KMS-11 (cell line): ENCODE measurements around the gene TEX101.

Experiments
- H2AFZ ChIP-seq: fragments of 200-600 bp; sonication (generic); 2 replicates; pipeline ENCODE4 v1.6.1; 2016; ENCODE audit warnings: antibody characterized with exemption, mixed run types, low read depth
- H3K27ac ChIP-seq: fragments of 200-600 bp; sonication (generic); 2 replicates; pipeline ENCODE4 v1.6.1; 2016; ENCODE audit warnings: mild to moderate bottlenecking, mixed run types
- H3K27me3 ChIP-seq: fragments of 200-600 bp; sonication (generic); 2 replicates; pipeline ENCODE4 v1.6.1; 2017; ENCODE audit warnings: mild to moderate bottlenecking, low read depth, mixed run types, moderate library complexity; ENCODE audit not compliant: insufficient read depth
- H3K36me3 ChIP-seq: fragments of 200-600 bp; sonication (generic); 2 replicates; pipeline ENCODE4 v1.6.1; 2017; ENCODE audit warnings: mild to moderate bottlenecking, mixed run types; ENCODE audit not compliant: insufficient read depth
- H3K4me1 ChIP-seq: fragments of 200-600 bp; sonication (generic); 2 replicates; pipeline ENCODE4 v1.6.1; 2016; ENCODE audit warnings: mild to moderate bottlenecking, low read depth, mixed run types; ENCODE audit not compliant: poor library complexity, severe bottlenecking
- H3K4me2 ChIP-seq: fragments of 200-600 bp; sonication (generic); 2 replicates; pipeline ENCODE4 v1.7.0; 2016; ENCODE audit warnings: mild to moderate bottlenecking, mixed run types
- H3K4me3 ChIP-seq: fragments of 200-600 bp; sonication (generic); IDR thresholded peaks from 2 replicates; pipeline ENCODE4 v1.6.1; 2017; ENCODE audit warnings: low read depth, low read length, mixed read lengths; ENCODE audit not compliant: insufficient read depth
- H3K79me2 ChIP-seq: fragments of 200-600 bp; sonication (generic); 2 replicates; pipeline ENCODE4 v1.6.1; 2016; ENCODE audit warnings: low read depth, mixed run types; ENCODE audit not compliant: insufficient read depth
- H3K9ac ChIP-seq: fragments of 200-600 bp; sonication (generic); 2 replicates; pipeline ENCODE4 v1.6.1; 2016; ENCODE audit warnings: mild to moderate bottlenecking, mixed run types
- H4K20me1 ChIP-seq: fragments of 200-600 bp; sonication (generic); 2 replicates; pipeline ENCODE4 v1.6.1; 2016; ENCODE audit warnings: mild to moderate bottlenecking, mixed run types; ENCODE audit not compliant: insufficient read depth
- CTCF ChIP-seq: fragments of 200-600 bp; sonication (generic); conservative IDR thresholded peaks from 2 replicates; pipeline ENCODE4 v1.6.1; 2017; ENCODE audit warnings: low read depth, mild to moderate bottlenecking, antibody characterized with exemption, low read length, moderate library complexity, mixed read lengths

The TEX101 gene

DNA sequence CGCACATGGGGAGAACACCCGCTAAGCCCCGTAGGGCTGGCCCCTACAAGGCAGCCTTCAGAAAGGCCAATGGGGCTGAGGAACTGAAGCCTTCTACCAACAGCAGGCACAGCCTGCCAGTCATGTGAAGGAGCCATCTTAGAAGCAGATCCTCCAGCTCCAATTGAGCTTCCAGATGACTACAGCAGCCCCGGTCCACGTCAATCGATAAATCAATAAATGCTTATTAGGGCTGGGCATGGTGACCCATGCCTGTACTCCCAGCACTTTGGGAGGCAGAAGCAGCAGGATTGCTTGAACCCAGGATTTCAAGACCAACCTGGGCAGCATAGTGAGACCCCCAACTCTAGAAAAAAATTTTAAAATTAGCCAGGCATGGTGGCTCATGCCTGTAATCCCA, 23.0 kb downstream of the TEX101 start:
- Histone ChIP-seq H3K4me2 (no peak overlapping the region), H3K4me1 (no peaks in the 10 kb centered on the region), H3K27ac (no peak overlapping the region)

DNA sequence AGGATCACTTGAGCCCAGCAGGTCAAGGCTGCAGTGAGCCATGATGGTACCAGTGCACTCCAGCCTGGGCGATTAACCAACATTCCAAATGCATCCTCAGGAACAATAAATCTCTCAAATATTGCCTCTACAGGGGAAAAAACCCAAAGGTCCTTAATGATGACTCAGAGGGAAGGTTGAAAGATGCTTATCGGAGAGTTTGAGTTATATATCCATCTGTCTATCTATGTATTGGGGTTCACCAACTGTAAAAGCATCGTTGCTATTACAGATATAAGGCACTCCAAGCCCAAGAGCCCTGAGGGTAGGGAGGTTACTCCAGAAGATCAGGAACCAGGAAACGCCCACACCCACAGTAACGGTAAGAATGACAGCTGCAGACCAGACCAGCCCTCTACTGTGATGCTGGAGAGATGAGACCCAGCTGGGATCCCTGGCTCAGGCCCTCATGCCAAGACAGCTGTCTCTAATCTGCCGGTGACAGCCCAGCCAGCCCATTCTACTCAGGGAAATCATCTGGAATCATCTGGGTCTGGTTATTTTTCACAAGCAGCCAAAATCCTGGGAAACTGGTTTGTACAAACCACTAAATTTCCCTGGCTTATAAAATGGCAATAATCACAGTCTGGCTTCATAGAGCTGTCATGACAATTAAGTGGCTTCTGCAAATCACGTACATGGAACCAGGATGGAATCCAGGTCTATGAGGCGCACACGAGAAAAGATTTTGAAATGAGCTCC, 23.8 kb downstream of the TEX101 start:
- Histone ChIP-seq H3K36me3 (no peaks in the 10 kb centered on the region), H3K27ac (no peak overlapping the region), H3K4me1 (no peaks in the 10 kb centered on the region), H3K4me2 (no peak overlapping the region), H4K20me1 (no peaks in the 10 kb centered on the region), H3K27me3 (no peaks in the 10 kb centered on the region), H3K9ac (no peak overlapping the region), H3K79me2 (no peaks in the 10 kb centered on the region), H3K4me3 (no peak overlapping the region), H2AFZ (no peak overlapping the region)
- no peak for TF ChIP-seq CTCF

More for the DNA sequence above, 23.0 kb downstream of the TEX101 start:
- Histone ChIP-seq H3K4me3 (no peak overlapping the region), H3K36me3 (no peaks in the 10 kb centered on the region), H3K27me3 (no peaks in the 10 kb centered on the region), H2AFZ (no peak overlapping the region), H4K20me1 (no peaks in the 10 kb centered on the region), H3K9ac (no peak overlapping the region), H3K79me2 (no peaks in the 10 kb centered on the region)
- TF ChIP-seq CTCF: no peak

DNA sequence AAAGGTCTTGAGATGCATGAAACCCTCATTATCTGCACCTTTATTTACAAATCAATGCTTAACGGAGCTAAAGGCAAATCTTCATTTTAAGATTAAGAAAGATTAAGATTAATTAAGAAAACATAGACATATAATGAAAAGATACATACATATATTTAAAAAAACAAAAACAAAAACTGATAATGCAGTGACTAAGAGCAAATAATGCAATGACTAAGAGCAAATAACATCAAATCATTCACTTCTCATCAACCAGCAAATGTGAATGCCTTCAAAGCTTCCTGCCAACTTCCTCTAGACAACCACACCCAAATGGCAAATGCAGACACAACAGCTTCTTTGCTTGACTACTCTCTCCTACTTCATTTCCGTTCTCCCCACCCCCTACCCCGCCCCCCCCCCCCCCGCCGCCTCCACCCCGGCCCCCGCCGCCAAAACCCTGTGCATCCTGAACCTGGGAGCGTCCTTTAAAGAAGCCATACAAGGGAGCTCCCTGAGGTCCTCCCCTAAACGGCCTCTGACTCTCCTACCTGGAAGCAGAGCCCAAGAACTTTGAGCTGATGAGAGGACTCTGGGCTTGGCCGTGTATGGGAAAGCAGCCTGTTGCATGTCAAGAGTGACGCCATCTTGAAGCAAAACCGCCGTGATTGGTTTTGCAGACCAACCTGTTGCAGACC, 24.5 kb downstream of the TEX101 start:
- no peak overlapping the region for H3K27ac ChIP-seq
- H3K4me3 ChIP-seq: no peak overlapping the region
- no peaks in the 10 kb centered on the region for H3K36me3 ChIP-seq
- no peaks in the 10 kb centered on the region for H3K79me2 ChIP-seq
- no peaks in the 10 kb centered on the region for H4K20me1 ChIP-seq
- no peak overlapping the region for H3K9ac ChIP-seq
- H3K27me3 ChIP-seq: no peaks in the 10 kb centered on the region
- H2AFZ ChIP-seq: no peak overlapping the region
- H3K4me1 ChIP-seq: no peaks in the 10 kb centered on the region
- H3K4me2 ChIP-seq: no peak overlapping the region
- TF ChIP-seq CTCF: no peak

GRCh38 chr19:43439709-43440063, 25.0 kb downstream of the TEX101 start:
- H3K4me1 ChIP-seq: no peaks in the 10 kb centered on the region
- H4K20me1 ChIP-seq: no peaks in the 10 kb centered on the region
- no peak overlapping the region for H3K4me2 ChIP-seq
- H3K36me3 ChIP-seq: no peaks in the 10 kb centered on the region
- no peak for TF ChIP-seq CTCF
- no peak overlapping the region for H3K27ac ChIP-seq
- H3K9ac ChIP-seq: no peak overlapping the region
- no peak overlapping the region for H3K4me3 ChIP-seq
- no peak overlapping the region for H2AFZ ChIP-seq
- H3K79me2 ChIP-seq: no peaks in the 10 kb centered on the region
- H3K27me3 ChIP-seq: no peaks in the 10 kb centered on the region
